Measurements from ENCODE around the gene LRRC4.

DNA sequence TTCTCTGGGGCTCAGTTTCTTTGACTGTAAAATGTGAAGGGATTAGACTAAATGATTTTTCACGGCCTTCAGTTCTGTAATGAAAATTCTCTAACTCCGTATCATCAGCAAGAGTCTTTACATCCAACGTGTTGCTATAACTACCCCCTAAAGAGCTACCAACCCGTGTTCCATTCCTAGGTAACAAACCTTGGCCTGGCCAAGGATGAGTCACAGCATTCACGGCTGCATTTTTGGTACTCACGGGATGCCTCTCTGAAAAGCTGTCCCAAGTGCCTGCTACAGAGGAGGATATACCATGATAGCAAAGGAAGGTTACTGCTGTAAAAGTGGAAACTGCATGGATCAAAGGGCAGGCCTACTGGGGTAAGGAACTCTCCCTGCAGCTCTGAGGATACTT is 5.9 kb downstream of the LRRC4 start:
- TF ChIP-seq CTCF (IDR thresholded peaks at IDR 0.05), result no peak
- no peak for TF ChIP-seq EP300 (IDR thresholded peaks at IDR 0.05)
- no peak for TF ChIP-seq POLR2A (IDR thresholded peaks at IDR 0.05)
- TF ChIP-seq POLR2AphosphoS5 (IDR thresholded peaks at IDR 0.05), result no peak

Data from stomach (tissue), 4 donors.